K562 (cell line): ENCODE results near the gene LDB1. TPM values are rescaled to one million over a fixed set of nuclear protein-coding genes. Genes with fewer than 3 reads are reported as not detected.

Source experiments
- CEBPB ChIP-seq: fragments of 450-650 bp; IDR thresholded peaks from 2 replicates; pipeline ENCODE4 v1.6.1; 2016; ENCODE audit warnings: missing genetic modification characterization, missing compliant biosample characterization
- KHSRP ChIP-seq: fragments of 450-650 bp; IDR thresholded peaks from 2 replicates; pipeline ENCODE4 v1.6.1; 2017
- MYC ChIP-seq, 2 experiments: fragments of 250-450 bp in 1 of 2; sonication (Bioruptor Pico) in 1 of 2; IDR thresholded peaks; 2 replicates each; pipeline versions ENCODE4 v1.5.1 to v1.6.1; 2012 to 2021; ENCODE audit warnings: low read depth in 2 of 2, borderline replicate concordance in 1 of 2, improper control_type of control experiment in 1 of 2, low read length in 1 of 2, mild to moderate bottlenecking in 1 of 2, moderate library complexity in 1 of 2
- NEUROD1 ChIP-seq: fragments of 150-350 bp; IDR thresholded peaks from 2 replicates; pipeline ENCODE4 v1.6.1; 2014; ENCODE audit warnings: borderline replicate concordance, low read length, low read depth; ENCODE audit not compliant: partially characterized antibody
- POLR2AphosphoS2 ChIP-seq: IDR thresholded peaks from 2 replicates; pipeline ENCODE4 v1.6.1; 2012; ENCODE audit warnings: low read length, improper control_type of control experiment
- RBFOX2 ChIP-seq: fragments of 200-400 bp; formaldehyde crosslinking; IDR thresholded peaks from 2 replicates; pipeline ENCODE4 v1.6.1; 2017; ENCODE audit warnings: low read depth, mild to moderate bottlenecking, low read length, moderate library complexity
- TCF7L2 ChIP-seq: fragments of 150-350 bp; IDR thresholded peaks from 2 replicates; pipeline ENCODE4 v1.6.1; 2016; ENCODE audit warnings: low read depth, mild to moderate bottlenecking, low read length, moderate library complexity
- ZNF184 ChIP-seq: sonication (generic); formaldehyde crosslinking; IDR thresholded peaks from 2 replicates; pipeline ENCODE4 v1.5.0; 2020; ENCODE audit warnings: missing genetic modification reagents
- ZNF23 ChIP-seq: fragments of 250-450 bp; sonication (Bioruptor Pico); IDR thresholded peaks from 2 replicates; pipeline ENCODE4 v1.4.0; 2020; ENCODE audit warnings: mild to moderate bottlenecking
- ZNF507 ChIP-seq: conservative IDR thresholded peaks from 2 replicates; pipeline ENCODE4 v1.6.1; 2017; ENCODE audit warnings: missing genetic modification characterization, missing compliant biosample characterization
- ZNF76 ChIP-seq: fragments of 250-450 bp; sonication (Bioruptor Pico); IDR thresholded peaks from 2 replicates; pipeline ENCODE4 v1.4.0; 2020; ENCODE audit warnings: mild to moderate bottlenecking, moderate library complexity, borderline replicate concordance
- polyA plus RNA-seq, 8 experiments: library from polyadenylated mRNA; depleted of rRNA in 4 of 8; stranded (reverse) in 5 of 8; unstranded in 3 of 8; fragments of >200 nt; fragmentation: Nextera tagmentation in 2 of 8; fragmentation: Illumina TruSeq in 1 of 8; extraction: Ambion mirVana in 2 of 8; extraction: Trizol in 1 of 8; gene quantifications; 2 replicates each; pipeline versions ENCODE4 v1.2.1 to v1.2.3, GENCODE V29; 2011 to 2014; ENCODE audit warnings: inconsistent platforms in 1 of 8, missing spikeins in 1 of 8
- total RNA-seq, 7 experiments: library from RNA; depleted of rRNA in 6 of 7; stranded (reverse); fragments of >200 nt in 6 of 7; fragmentation: Illumina TruSeq in 2 of 7; extraction: Trizol in 2 of 7; gene quantifications; 2 replicates each; pipeline versions ENCODE4 v1.2.1 to v1.2.3, GENCODE V29; 2011 to 2021; ENCODE audit warnings: low replicate concordance in 1 of 7
- TF ChIP-seq, protein P1 (sequence below), 2 experiments: fragments of 450-650 bp in 1 of 2; IDR thresholded peaks; 2 replicates each; pipeline ENCODE4 v1.6.1; 2011 to 2017; ENCODE audit warnings: low read depth in 2 of 2, antibody characterized with exemption in 1 of 2, borderline replicate concordance in 1 of 2, low read length in 1 of 2, mild to moderate bottlenecking in 1 of 2, mixed read lengths in 1 of 2; ENCODE audit not compliant: control insufficient read depth in 1 of 2
- TF ChIP-seq, protein P2 (sequence below): sonication (generic); formaldehyde crosslinking; IDR thresholded peaks from 2 replicates; pipeline ENCODE4 v1.8.0; 2022; ENCODE audit warnings: mild to moderate bottlenecking, missing genetic modification reagents
- TF ChIP-seq, protein P3 (sequence below): sonication (generic); formaldehyde crosslinking; IDR thresholded peaks from 2 replicates; pipeline ENCODE4 v1.8.0; 2022; ENCODE audit warnings: mild to moderate bottlenecking, missing genetic modification reagents, borderline replicate concordance
- TF ChIP-seq, protein P4 (sequence below): fragments of 200-800 bp; sonication (Bioruptor generic); IDR thresholded peaks from 2 replicates; pipeline ENCODE4 v1.6.1; 2017; ENCODE audit warnings: missing genetic modification characterization, missing compliant biosample characterization
- TF ChIP-seq, protein P5 (sequence below): fragments of 250-450 bp; sonication (Bioruptor Pico); IDR thresholded peaks from 2 replicates; pipeline ENCODE4 v1.8.0; 2021; ENCODE audit warnings: borderline replicate concordance, mild to moderate bottlenecking, moderate library complexity; ENCODE audit not compliant: poor library complexity, severe bottlenecking

The LDB1 gene
- total and polyA plus RNA-seq, 9 of the 15 experiments (the other 6 are each of a cell fraction or from before 2014, with no cell fraction given): 1.9 to 137 (median 105) TPM

DNA sequence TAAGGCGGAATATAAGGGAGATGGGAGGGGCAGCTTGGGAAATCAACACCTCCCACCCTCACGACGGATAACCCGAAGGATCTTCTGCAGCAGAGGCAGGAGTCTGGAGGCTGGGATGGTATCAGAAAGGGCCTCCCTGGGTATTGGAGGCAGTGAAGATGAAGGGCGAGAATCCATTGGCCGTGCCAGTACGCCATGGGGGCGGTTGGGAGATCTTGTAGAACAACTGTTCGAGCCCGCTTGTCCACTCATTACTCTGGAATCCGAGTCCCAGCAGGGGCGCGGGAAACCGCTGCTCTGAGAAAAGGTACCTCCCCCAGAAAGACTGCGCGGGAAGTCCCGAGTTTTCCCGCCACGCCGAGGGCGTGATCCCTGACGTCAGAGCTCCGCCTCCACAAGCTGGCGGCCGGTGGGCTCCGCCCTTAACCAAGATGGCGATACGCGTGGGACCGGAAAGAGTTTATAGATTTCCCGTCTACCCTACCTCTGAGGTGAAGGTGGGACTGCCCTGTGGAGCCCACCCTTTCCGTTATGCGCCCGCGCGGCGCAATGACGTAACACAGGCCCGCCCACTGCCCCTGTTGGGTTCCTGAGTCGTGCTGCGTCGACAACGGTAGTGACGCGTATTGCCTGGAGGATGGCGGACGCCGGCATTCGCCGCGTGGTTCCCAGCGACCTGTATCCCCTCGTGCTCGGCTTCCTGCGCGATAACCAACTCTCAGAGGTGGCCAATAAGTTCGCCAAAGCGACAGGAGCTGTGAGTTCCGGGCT, 31.8 kb upstream of the LDB1 start, which contains the start of gene NOLC1 (continued):
- TF ChIP-seq, protein P1, sequence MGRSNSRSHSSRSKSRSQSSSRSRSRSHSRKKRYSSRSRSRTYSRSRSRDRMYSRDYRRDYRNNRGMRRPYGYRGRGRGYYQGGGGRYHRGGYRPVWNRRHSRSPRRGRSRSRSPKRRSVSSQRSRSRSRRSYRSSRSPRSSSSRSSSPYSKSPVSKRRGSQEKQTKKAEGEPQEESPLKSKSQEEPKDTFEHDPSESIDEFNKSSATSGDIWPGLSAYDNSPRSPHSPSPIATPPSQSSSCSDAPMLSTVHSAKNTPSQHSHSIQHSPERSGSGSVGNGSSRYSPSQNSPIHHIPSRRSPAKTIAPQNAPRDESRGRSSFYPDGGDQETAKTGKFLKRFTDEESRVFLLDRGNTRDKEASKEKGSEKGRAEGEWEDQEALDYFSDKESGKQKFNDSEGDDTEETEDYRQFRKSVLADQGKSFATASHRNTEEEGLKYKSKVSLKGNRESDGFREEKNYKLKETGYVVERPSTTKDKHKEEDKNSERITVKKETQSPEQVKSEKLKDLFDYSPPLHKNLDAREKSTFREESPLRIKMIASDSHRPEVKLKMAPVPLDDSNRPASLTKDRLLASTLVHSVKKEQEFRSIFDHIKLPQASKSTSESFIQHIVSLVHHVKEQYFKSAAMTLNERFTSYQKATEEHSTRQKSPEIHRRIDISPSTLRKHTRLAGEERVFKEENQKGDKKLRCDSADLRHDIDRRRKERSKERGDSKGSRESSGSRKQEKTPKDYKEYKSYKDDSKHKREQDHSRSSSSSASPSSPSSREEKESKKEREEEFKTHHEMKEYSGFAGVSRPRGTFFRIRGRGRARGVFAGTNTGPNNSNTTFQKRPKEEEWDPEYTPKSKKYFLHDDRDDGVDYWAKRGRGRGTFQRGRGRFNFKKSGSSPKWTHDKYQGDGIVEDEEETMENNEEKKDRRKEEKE (IDR thresholded peaks at IDR 0.05; ENCODE audit: borderline replicate concordance in 1 of 2, control insufficient read depth in 1 of 2, low read depth in 2 of 2, low read length in 1 of 2): peak in 1 of 2 experiments; percentile 75; a peak in 1 of 4 replicates
- TF ChIP-seq, protein P2, sequence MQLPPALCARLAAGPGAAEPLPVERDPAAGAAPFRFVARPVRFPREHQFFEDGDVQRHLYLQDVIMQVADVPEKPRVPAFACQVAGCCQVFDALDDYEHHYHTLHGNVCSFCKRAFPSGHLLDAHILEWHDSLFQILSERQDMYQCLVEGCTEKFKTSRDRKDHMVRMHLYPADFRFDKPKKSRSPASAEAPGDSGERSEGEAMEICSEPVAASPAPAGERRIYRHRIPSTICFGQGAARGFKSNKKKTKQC (CRISPR knock-in tag): peak; percentile 93
- TF ChIP-seq ZNF76 (CRISPR knock-in tag) (no peak), KHSRP (peak; percentile 72; the same call in 1 of the 2 replicates), POLR2AphosphoS2 (peak; percentile 81; the same call in 1 of the 2 replicates), CEBPB (tag) (0 out of 2 replicates have a peak, but pooled peaks have one; percentile 22), ZNF184 (no peak), TCF7L2 (peak; percentile 77), ZNF507 (tag) (no peak), ZNF23 (CRISPR knock-in tag) (no peak), RBFOX2 (peak; percentile 100), NEUROD1 (peak; percentile 61), MYC (IDR thresholded peaks at IDR 0.05; ENCODE audit: low read depth, low read length) (peak; percentile 96), MYC (CRISPR knock-in tag; IDR thresholded peaks at IDR 0.05; ENCODE audit: borderline replicate concordance, low read depth) (no peak)
- TF ChIP-seq, protein P3, sequence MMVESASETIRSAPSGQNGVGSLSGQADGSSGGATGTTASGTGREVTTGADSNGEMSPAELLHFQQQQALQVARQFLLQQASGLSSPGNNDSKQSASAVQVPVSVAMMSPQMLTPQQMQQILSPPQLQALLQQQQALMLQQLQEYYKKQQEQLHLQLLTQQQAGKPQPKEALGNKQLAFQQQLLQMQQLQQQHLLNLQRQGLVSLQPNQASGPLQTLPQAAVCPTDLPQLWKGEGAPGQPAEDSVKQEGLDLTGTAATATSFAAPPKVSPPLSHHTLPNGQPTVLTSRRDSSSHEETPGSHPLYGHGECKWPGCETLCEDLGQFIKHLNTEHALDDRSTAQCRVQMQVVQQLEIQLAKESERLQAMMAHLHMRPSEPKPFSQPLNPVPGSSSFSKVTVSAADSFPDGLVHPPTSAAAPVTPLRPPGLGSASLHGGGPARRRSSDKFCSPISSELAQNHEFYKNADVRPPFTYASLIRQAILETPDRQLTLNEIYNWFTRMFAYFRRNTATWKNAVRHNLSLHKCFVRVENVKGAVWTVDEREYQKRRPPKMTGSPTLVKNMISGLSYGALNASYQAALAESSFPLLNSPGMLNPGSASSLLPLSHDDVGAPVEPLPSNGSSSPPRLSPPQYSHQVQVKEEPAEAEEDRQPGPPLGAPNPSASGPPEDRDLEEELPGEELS (CRISPR knock-in tag): peak; percentile 52; the same call in 1 of the 2 replicates
- TF ChIP-seq, protein P4, sequence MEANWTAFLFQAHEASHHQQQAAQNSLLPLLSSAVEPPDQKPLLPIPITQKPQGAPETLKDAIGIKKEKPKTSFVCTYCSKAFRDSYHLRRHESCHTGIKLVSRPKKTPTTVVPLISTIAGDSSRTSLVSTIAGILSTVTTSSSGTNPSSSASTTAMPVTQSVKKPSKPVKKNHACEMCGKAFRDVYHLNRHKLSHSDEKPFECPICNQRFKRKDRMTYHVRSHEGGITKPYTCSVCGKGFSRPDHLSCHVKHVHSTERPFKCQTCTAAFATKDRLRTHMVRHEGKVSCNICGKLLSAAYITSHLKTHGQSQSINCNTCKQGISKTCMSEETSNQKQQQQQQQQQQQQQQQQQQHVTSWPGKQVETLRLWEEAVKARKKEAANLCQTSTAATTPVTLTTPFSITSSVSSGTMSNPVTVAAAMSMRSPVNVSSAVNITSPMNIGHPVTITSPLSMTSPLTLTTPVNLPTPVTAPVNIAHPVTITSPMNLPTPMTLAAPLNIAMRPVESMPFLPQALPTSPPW (CRISPR knock-in tag): peak; percentile 85
- TF ChIP-seq, protein P5, sequence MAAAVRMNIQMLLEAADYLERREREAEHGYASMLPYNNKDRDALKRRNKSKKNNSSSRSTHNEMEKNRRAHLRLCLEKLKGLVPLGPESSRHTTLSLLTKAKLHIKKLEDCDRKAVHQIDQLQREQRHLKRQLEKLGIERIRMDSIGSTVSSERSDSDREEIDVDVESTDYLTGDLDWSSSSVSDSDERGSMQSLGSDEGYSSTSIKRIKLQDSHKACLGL (CRISPR knock-in tag): peak; percentile 57
